Body of pancreas (tissue), 4 donors: ENCODE measurements around the gene EZH1. TPM values are rescaled to one million over a fixed set of nuclear protein-coding genes. Genes with fewer than 3 reads are reported as not detected.
A peak's percentile ranks its signal among the peaks of the same experiment; 100 is the strongest.

Experiments
- ATAC-seq: fragments of 150-250 bp; one replicate; pipeline ENCODE4 v1.9.1; 2016
- DNase-seq, 4 donors: peaks; one replicate each; pipeline ENCODE4 v3.0.0-alpha.2; 2019
- H3K27ac ChIP-seq, 4 donors: fragments of 200-600 bp; sonication (generic); 1 replicate in 3 of 4; 2 replicates in 1 of 4; pipeline versions ENCODE4 v1.5.1 to v1.6.1; 2016 to 2019; ENCODE audit warnings: mild to moderate bottlenecking in 1 of 4, mixed read lengths in 1 of 4, moderate library complexity in 1 of 4
- H3K27me3 ChIP-seq, 2 donors: fragments of 200-600 bp; sonication (generic); one replicate each; pipeline ENCODE4 v1.6.0; 2016; ENCODE audit warnings: mild to moderate bottlenecking in 1 of 2
- H3K36me3 ChIP-seq, 2 donors: fragments of 200-600 bp; sonication (generic); replicated peaks in 1 of 2; 2 replicates each; pipeline ENCODE4 v1.5.1; 2016; ENCODE audit warnings: low read depth in 2 of 2; ENCODE audit not compliant: insufficient read depth in 1 of 2
- H3K4me1 ChIP-seq: fragments of 200-600 bp; sonication (generic); one replicate; pipeline ENCODE4 v1.6.0; 2016
- H3K4me3 ChIP-seq, 2 donors: fragments of 200-600 bp; sonication (generic); 1 replicate in 1 of 2; 2 replicates in 1 of 2; pipeline ENCODE4 v1.5.1; 2016 to 2019
- H3K9me3 ChIP-seq, 3 donors: fragments of 200-600 bp; sonication (generic); 1 replicate in 2 of 3; 2 replicates in 1 of 3; pipeline ENCODE4 v1.5.1; 2016
- CTCF ChIP-seq, 7 experiments: fragments of 450-650 bp in 4 of 7; fragments of 200-600 bp in 3 of 7; sonication (generic) in 3 of 7; IDR thresholded peaks; one replicate each; pipeline ENCODE4 v1.5.1; 2016 to 2019; ENCODE audit warnings: antibody characterized with exemption in 7 of 7
- POLR2A ChIP-seq, 3 donors: fragments of 450-650 bp; IDR thresholded peaks; one replicate each; pipeline ENCODE4 v1.6.1; 2016; ENCODE audit warnings: antibody characterized with exemption in 3 of 3, mild to moderate bottlenecking in 2 of 3
- WGBS, 2 donors: methylation state at CpG; one replicate each; pipeline ENCODE4 v1.1.5; 2017; 5-methylcytosine and 5-hydroxymethylcytosine counted together
- intact Hi-C: fragments of 100-400 bp; cut with DNase I; formaldehyde crosslinking; loops from one replicate; pipeline ENCODE4 v1.15.1; 2023
- total RNA-seq, 2 donors: library from RNA; depleted of rRNA; stranded (reverse); fragments of >200 nt; gene quantifications; one replicate each; pipeline ENCODE4 v1.1.0, GENCODE V29; 2016

Gene EZH1
- total RNA-seq, 2 donors from 2014 or later: 19.1 to 28.5 TPM

- ATAC-seq (no peak), DNase-seq (no peak)
- Histone ChIP-seq H3K27ac (peak within 1 kb of the TSS; percentile 91 to 97 (median 93)), H3K4me3 (peak within 1 kb of the TSS; percentile 97 to 98), H3K27me3 (no peaks in the 10 kb centered on the region), H3K4me1 (peaks cover 70% of the 10 kb centered on the region), H3K36me3 (peaks cover 5 to 7% of the 10 kb centered on the region in 2 donors), H3K9me3 (no peaks in the 10 kb centered on the region)
- TF ChIP-seq CTCF (IDR thresholded peaks at IDR 0.05): peak in 3 of 7 experiments; percentile 14 to 16 (median 16)
- TF ChIP-seq POLR2A (IDR thresholded peaks at IDR 0.05): peak; percentile 76 to 89 (median 81)
- intact Hi-C loops: no loop called here
- 0 to 1% methylated on average over 30 to 51 of the region's 51 CpGs for WGBS, 2 donors
Measured at GRCh38 chr17:42676424-42677011, 68.3 kb downstream of the EZH1 start, which contains the start of gene PLEKHH3. Gene PLEKHH3 (minus strand): TSS chr17:42676994. CDS start chr17:42676563, 431 bp downstream.

- peak overlapping the region; percentile 97 to 98 for H3K4me3 ChIP-seq
- no peaks in the 10 kb centered on the region for H3K27me3 ChIP-seq
- intact Hi-C loops: no loop called here
- TF ChIP-seq POLR2A (IDR thresholded peaks at IDR 0.05): peak in 2 of 3 donors; percentile 33 to 38
- TF ChIP-seq CTCF (IDR thresholded peaks at IDR 0.05): peak in 1 of 7 experiments; percentile 16
- H3K4me1 ChIP-seq: peaks cover 71% of the 10 kb centered on the region
- H3K36me3 ChIP-seq: peaks cover 5 to 7% of the 10 kb centered on the region in 2 donors
- DNase-seq (peak; percentile 66 to 76 (median 69)), ATAC-seq (peak; percentile 5)
- peak overlapping the region; percentile 91 to 97 (median 93) for H3K27ac ChIP-seq
- H3K9me3 ChIP-seq: no peaks in the 10 kb centered on the region
- WGBS, 2 donors: 0 to 1% methylated on average over 6 to 43 of the region's 43 CpGs
Measured at GRCh38 chr17:42675965-42676423, 68.8 kb downstream of the EZH1 start.

- H3K4me3 ChIP-seq: peak overlapping the region; percentile 97 to 98
- H3K36me3 ChIP-seq: peaks cover 7% of the 10 kb centered on the region in 2 donors
- H3K27ac ChIP-seq: peak overlapping the region; percentile 91 to 97 (median 93)
- no peaks in the 10 kb centered on the region for H3K27me3 ChIP-seq
- ATAC-seq (peak; percentile 8), DNase-seq (peak; percentile 76 to 86 (median 79))
- 0 to 3% methylated on average over 9 to 27 of the region's 27 CpGs for WGBS, 2 donors
- TF ChIP-seq CTCF (IDR thresholded peaks at IDR 0.05) (peak in 2 of 7 experiments; percentile 9 to 25), POLR2A (IDR thresholded peaks at IDR 0.05) (peak in 1 of 3 donors; percentile 23)
- no peaks in the 10 kb centered on the region for H3K9me3 ChIP-seq
- intact Hi-C loops: no loop called here
- peaks cover 72% of the 10 kb centered on the region for H3K4me1 ChIP-seq
Measured at GRCh38 chr17:42675348-42675964, 69.4 kb downstream of the EZH1 start.

- TF ChIP-seq CTCF (IDR thresholded peaks at IDR 0.05): no peak
- TF ChIP-seq POLR2A (IDR thresholded peaks at IDR 0.05): peak in 1 of 3 donors; percentile 14
- H3K36me3 ChIP-seq: peaks cover 7 to 9% of the 10 kb centered on the region in 2 donors
Measured at GRCh38 chr17:42674755-42675347, 70.0 kb downstream of the EZH1 start.

More at GRCh38 chr17:42674755-42675347, 70.0 kb downstream of the EZH1 start:
- 11 to 13% methylated on average over 6 to 9 of the region's 9 CpGs for WGBS, 2 donors
- Histone ChIP-seq H3K4me3 (peak overlapping the region; percentile 97 to 98), H3K27ac (peak overlapping the region; percentile 91 to 97 (median 93)), H3K9me3 (no peaks in the 10 kb centered on the region), H3K27me3 (no peaks in the 10 kb centered on the region), H3K4me1 (peaks cover 66% of the 10 kb centered on the region)
- ATAC-seq: no peak
- peak; percentile 75 to 86 (median 82) for DNase-seq
- intact Hi-C loops: loop anchor here (5.0 kb wide), 1 partner anchor 63 kb away; no protein-coding TSS in a partner anchor
